GM12878 (cell line): ENCODE data around the gene PAM16. TPM values are rescaled to one million over a fixed set of nuclear protein-coding genes. Genes with fewer than 3 reads are reported as not detected.

Source experiments
- ATAC-seq: fragments of 200-7000 bp; cut with Tn5 transposase; 3 replicates; pipeline ENCODE4 v1.9.1; 2020; ENCODE audit warnings: mild to moderate bottlenecking, moderate library complexity
- BruUV-seq: library from RNA; stranded (reverse); fragments of 400-500 nt; replicated peaks from 2 replicates; lab custom pipeline; 2021; lab: Mats Ljungman, UMichigan
- CTCF ChIA-PET: fragments of 300-600 bp; sonication (Branson Sonifier 250); formaldehyde crosslinking; extraction: SDS; loops from one replicate; lab custom pipeline; 2021; ENCODE audit warnings: inconsistent platforms; lab: Yijun Ruan, JAX
- POLR2A ChIA-PET: fragments of 350-600 bp; formaldehyde crosslinking; extraction: SDS; loops from one replicate; lab custom pipeline; 2021; ENCODE audit warnings: inconsistent platforms; lab: Charles Lee
- RAD21 ChIA-PET: fragments of 300-600 bp; sonication (Branson Sonifier 250); formaldehyde crosslinking; loops from one replicate; lab custom pipeline; 2023; ENCODE audit warnings: antibody characterized with exemption; ENCODE audit not compliant: unreplicated experiment; lab: Charles Lee
- SMC1A ChIA-PET: fragments of 300-600 bp; sonication (Branson Sonifier 250); formaldehyde crosslinking; loops from one replicate; lab custom pipeline; 2023; ENCODE audit not compliant: unreplicated experiment, uncharacterized antibody; lab: Charles Lee
- DNase-seq: peaks from one replicate; pipeline ENCODE4 v3.0.0-alpha.2; 2011; ENCODE audit warnings: low read depth, low spot score
- FAIRE-seq: peaks from 3 replicates; lab custom pipeline; 2011; peaks lifted over from hg19 to GRCh38; lab: Jason Lieb, UNC
- H2AFZ ChIP-seq: 2 replicates; pipeline ENCODE4 v1.6.0; 2011; ENCODE audit warnings: low read depth, low read length, control low read depth; ENCODE audit not compliant: control insufficient read depth
- H3K27ac ChIP-seq: 2 replicates; pipeline ENCODE4 v1.5.1; 2011; ENCODE audit warnings: control low read depth; ENCODE audit not compliant: control insufficient read depth, insufficient read depth
- H3K27me3 ChIP-seq, 2 experiments: replicated peaks in 1 of 2; 2 replicates each; pipeline versions ENCODE4 v1.6.0 to v1.6.1; 2011; ENCODE audit warnings: low read length in 1 of 2; ENCODE audit not compliant: control insufficient read depth in 2 of 2, insufficient read depth in 2 of 2
- H3K36me3 ChIP-seq, 2 experiments: 2 replicates each; pipeline ENCODE4 v1.5.1; 2011; ENCODE audit warnings: low read length in 1 of 2; ENCODE audit not compliant: control insufficient read depth in 2 of 2, insufficient read depth in 2 of 2
- H3K4me1 ChIP-seq: 2 replicates; pipeline ENCODE4 v1.6.1; 2011; ENCODE audit warnings: mild to moderate bottlenecking, low read length, moderate library complexity, mixed read lengths; ENCODE audit not compliant: control insufficient read depth, insufficient read depth
- H3K4me2 ChIP-seq: 2 replicates; pipeline ENCODE4 v1.6.0; 2011; ENCODE audit warnings: control low read depth; ENCODE audit not compliant: control insufficient read depth, insufficient read depth
- H3K4me3 ChIP-seq: fragments of 200-600 bp; sonication (generic); 2 replicates; pipeline ENCODE4 v1.5.1; 2016
- H3K79me2 ChIP-seq: 2 replicates; pipeline ENCODE4 v1.6.0; 2011; ENCODE audit warnings: low read length; ENCODE audit not compliant: control insufficient read depth, insufficient read depth
- H3K9ac ChIP-seq: 2 replicates; pipeline ENCODE4 v1.8.0; 2011; ENCODE audit warnings: low read length, control low read depth, mixed read lengths; ENCODE audit not compliant: control insufficient read depth, insufficient read depth
- H3K9me3 ChIP-seq: replicated peaks from 3 replicates; pipeline ENCODE4 v1.5.1; 2011; ENCODE audit warnings: mild to moderate bottlenecking, low read length; ENCODE audit not compliant: control insufficient read depth, insufficient read depth
- H4K20me1 ChIP-seq: 2 replicates; pipeline ENCODE4 v1.6.0; 2011; ENCODE audit not compliant: control insufficient read depth, insufficient read depth
- NBN ChIP-seq: fragments of 450-650 bp; IDR thresholded peaks from 2 replicates; pipeline ENCODE4 v1.6.1; 2016
- POLR2A ChIP-seq: IDR thresholded peaks from 2 replicates; pipeline ENCODE4 v1.6.1; 2011; ENCODE audit warnings: low read depth, mild to moderate bottlenecking, low read length
- SREBF1 ChIP-seq: IDR thresholded peaks from 2 replicates; pipeline ENCODE4 v1.6.1; 2012; ENCODE audit warnings: mild to moderate bottlenecking, low read length
- WGBS: methylation state at CpG from one replicate; pipeline ENCODE4 v1.1.6; 2016; ENCODE audit warnings: low lambda C conversion rate; ENCODE audit not compliant: insufficient replicate concordance, insufficient coverage; ENCODE audit errors: missing lambda C conversion rate; 5-methylcytosine and 5-hydroxymethylcytosine counted together
- in situ Hi-C: fragments of 300-500 bp; cut with MboI; formaldehyde crosslinking; loops from 9 replicates; pipeline ENCODE4 v1.14.3; 2018; ENCODE audit warnings: mixed read lengths
- intact Hi-C: fragments of 100-400 bp; cut with micrococcal nuclease; formaldehyde crosslinking; loops from one replicate; pipeline ENCODE4 v1.14.2; 2022; ENCODE audit not compliant: unreplicated experiment
- polyA plus RNA-seq, 11 experiments: library from polyadenylated mRNA; depleted of rRNA in 4 of 11; unstranded in 6 of 11; stranded (reverse) in 5 of 11; fragments of >200 nt; fragmentation: Nextera tagmentation in 4 of 11; fragmentation: Illumina TruSeq in 1 of 11; extraction: Ambion mirVana in 4 of 11; extraction: Trizol in 1 of 11; gene quantifications; 1 replicate in 1 of 11; 2 replicates in 10 of 11; pipeline versions ENCODE4 v1.2.1 to v1.2.3, GENCODE V29; 2011 to 2016; ENCODE audit warnings: inconsistent platforms in 2 of 11, missing spikeins in 2 of 11, low read depth in 1 of 11
- total RNA-seq, 4 experiments: library from RNA; depleted of rRNA in 3 of 4; stranded (reverse); fragments of >200 nt in 3 of 4; fragmentation: Illumina TruSeq in 1 of 4; extraction: Trizol in 1 of 4; gene quantifications; 2 replicates each; pipeline versions ENCODE4 v1.2.1 to v1.2.3, GENCODE V29; 2013 to 2021

Gene PAM16
- total and polyA plus RNA-seq, 10 of the 15 experiments (the other 5 are each of a cell fraction or from before 2014, with no cell fraction given) = 18.5 to 94.3 (median 51.5) TPM

DNA sequence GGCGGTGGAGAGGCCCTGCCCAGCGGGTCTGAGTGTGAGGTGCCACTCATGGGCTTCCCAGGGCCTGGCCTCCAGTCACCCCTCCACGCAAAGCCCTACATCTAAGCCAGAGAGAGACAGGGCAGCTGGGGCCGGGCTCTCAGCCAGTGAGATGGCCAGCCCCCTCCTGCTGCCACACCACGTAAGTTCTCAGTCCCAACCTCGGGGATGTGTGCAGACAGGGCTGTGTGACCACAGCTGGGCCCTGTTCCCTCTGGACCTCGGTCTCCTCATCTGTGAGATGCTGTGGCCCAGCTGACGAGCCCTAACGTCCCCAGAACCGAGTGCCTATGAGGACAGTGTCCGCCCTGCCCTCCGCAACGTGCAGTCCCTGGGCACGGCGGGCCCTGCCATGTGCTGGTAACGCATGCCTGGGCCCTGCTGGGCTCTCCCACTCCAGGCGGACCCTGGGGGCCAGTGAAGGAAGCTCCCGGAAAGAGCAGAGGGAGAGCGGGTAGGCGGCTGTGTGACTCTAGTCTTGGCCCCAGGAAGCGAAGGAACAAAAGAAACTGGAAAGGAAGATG, 31.8 kb upstream of the PAM16 start:
- DNase-seq (no peak), ATAC-seq (no peak), FAIRE-seq (no peak)
- intact Hi-C loops = no loop called here
- ChIA-PET SMC1A (no interaction called here), POLR2A (no interaction called here), CTCF (no interaction called here), RAD21 (no interaction called here)
- WGBS = 94% methylated on average over 14 of the region's 21 CpGs
- no peaks in the 10 kb centered on the region for H3K9me3 ChIP-seq
- no peaks in the 10 kb centered on the region for H4K20me1 ChIP-seq
- H3K36me3 ChIP-seq = peaks cover 0 to 14% of the 10 kb centered on the region in 2 experiments; a peak in 3 of 4 replicates
- H3K4me3 ChIP-seq = no peak overlapping the region
- no peaks in the 10 kb centered on the region for H3K4me1 ChIP-seq
- no peak overlapping the region for H3K4me2 ChIP-seq
- H3K27me3 ChIP-seq = no peaks in the 10 kb centered on the region
- no peak overlapping the region for H2AFZ ChIP-seq
- no TSS peak for BruUV-seq
- H3K27ac ChIP-seq = no peak overlapping the region
- in situ Hi-C loops = no loop called here
- no peak overlapping the region for H3K9ac ChIP-seq
- H3K79me2 ChIP-seq = no peaks in the 10 kb centered on the region
- no peak for TF ChIP-seq NBN

DNA sequence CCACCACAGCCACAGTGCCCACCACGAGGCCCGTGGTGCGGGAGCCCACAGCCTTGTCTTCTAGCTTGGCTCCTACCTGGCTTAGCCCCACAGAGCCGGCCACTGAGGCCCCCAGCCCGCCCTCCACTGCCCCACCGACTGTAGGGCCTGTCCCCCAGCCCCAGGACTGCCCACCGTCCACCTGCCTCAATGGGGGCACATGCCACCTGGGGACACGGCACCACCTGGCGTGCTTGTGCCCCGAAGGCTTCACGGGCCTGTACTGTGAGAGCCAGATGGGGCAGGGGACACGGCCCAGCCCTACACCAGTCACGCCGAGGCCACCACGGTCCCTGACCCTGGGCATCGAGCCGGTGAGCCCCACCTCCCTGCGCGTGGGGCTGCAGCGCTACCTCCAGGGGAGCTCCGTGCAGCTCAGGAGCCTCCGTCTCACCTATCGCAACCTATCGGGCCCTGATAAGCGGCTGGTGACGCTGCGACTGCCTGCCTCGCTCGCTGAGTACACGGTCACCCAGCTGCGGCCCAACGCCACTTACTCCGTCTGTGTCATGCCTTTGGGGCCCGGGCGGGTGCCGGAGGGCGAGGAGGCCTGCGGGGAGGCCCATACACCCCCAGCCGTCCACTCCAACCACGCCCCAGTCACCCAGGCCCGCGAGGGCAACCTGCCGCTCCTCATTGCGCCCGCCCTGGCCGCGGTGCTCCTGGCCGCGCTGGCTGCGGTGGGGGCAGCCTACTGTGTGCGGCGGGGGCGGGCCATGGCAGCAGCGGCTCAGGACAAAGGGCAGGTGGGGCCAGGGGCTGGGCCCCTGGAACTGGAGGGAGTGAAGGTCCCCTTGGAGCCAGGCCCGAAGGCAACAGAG, 31.0 kb upstream of the PAM16 start:
- no peak overlapping the region for H3K4me3 ChIP-seq
- no peaks in the 10 kb centered on the region for H3K4me1 ChIP-seq
- no peak overlapping the region for H2AFZ ChIP-seq
- no peak for DNase-seq
- TF ChIP-seq SREBF1 (no peak), POLR2A (peak; percentile 65)
- TF ChIP-seq, all 136 proteins: peak for 1
- Histone ChIP-seq H3K36me3 (peaks cover 0 to 11% of the 10 kb centered on the region in 2 experiments; a peak in 3 of 4 replicates), H3K79me2 (no peaks in the 10 kb centered on the region), H3K4me2 (no peak overlapping the region), H4K20me1 (no peaks in the 10 kb centered on the region), H3K27ac (no peak overlapping the region), H3K9me3 (no peaks in the 10 kb centered on the region), H3K9ac (no peak overlapping the region), H3K27me3 (no peaks in the 10 kb centered on the region)
- ChIA-PET POLR2A (no interaction called here), RAD21 (no interaction called here), SMC1A (no interaction called here), CTCF (interaction anchor here (0.6 kb wide), 1 partner anchor 21 kb away, joined by 3 read pairs; no protein-coding TSS in a partner anchor)
- in situ Hi-C loops (no loop called here), intact Hi-C loops (no loop called here)
- ATAC-seq (no peak), FAIRE-seq (no peak)
- WGBS = 98% methylated on average over 53 of the region's 55 CpGs
- BruUV-seq = no TSS peak
